Measurements from ENCODE around the gene MTRFR. TPM values are rescaled to one million over a fixed set of nuclear protein-coding genes. Genes with fewer than 3 reads are reported as not detected.

Gene MTRFR
- total RNA-seq, 1 experiment from 2014 or later, result 21.9 TPM

DNA sequence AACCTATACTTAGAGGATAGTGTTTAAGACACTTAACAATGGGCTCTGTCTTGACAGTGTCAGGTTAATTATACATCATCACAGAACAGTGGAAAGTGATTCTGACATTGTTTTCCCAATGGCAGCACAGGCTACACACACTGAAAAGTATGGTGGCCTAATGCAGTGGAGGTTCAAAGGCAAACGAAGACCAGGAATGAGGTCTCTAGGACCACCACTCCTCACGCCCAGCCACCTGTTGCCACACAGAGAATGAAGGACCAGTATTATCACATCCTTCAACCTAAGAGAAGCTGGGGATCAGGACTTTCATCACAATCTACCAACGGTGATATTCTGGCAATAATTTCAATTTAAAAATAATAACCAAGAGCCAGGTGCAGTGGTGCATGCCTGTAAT lies 73.0 kb downstream of the MTRFR start:
- no peaks in the 10 kb centered on the region for H3K4me1 ChIP-seq (ENCODE audit: insufficient read depth, low read length, poor library complexity, severe bottlenecking)
- DNase-seq (ENCODE audit: low spot score), result no peak
- intact Hi-C loops (cut with micrococcal nuclease; ENCODE audit: unreplicated experiment), result no loop called here
- H3K4me3 ChIP-seq (ENCODE audit: low read depth, low read length, poor library complexity, severe bottlenecking), result no peak overlapping the region
- no peak for TF ChIP-seq EZH2 (IDR thresholded peaks at IDR 0.05; ENCODE audit: borderline replicate concordance, low read depth, low read length, poor library complexity, severe bottlenecking)
- TF ChIP-seq, protein P1, sequence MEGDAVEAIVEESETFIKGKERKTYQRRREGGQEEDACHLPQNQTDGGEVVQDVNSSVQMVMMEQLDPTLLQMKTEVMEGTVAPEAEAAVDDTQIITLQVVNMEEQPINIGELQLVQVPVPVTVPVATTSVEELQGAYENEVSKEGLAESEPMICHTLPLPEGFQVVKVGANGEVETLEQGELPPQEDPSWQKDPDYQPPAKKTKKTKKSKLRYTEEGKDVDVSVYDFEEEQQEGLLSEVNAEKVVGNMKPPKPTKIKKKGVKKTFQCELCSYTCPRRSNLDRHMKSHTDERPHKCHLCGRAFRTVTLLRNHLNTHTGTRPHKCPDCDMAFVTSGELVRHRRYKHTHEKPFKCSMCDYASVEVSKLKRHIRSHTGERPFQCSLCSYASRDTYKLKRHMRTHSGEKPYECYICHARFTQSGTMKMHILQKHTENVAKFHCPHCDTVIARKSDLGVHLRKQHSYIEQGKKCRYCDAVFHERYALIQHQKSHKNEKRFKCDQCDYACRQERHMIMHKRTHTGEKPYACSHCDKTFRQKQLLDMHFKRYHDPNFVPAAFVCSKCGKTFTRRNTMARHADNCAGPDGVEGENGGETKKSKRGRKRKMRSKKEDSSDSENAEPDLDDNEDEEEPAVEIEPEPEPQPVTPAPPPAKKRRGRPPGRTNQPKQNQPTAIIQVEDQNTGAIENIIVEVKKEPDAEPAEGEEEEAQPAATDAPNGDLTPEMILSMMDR (conservative IDR thresholded peaks at IDR 0.05; ENCODE audit: low read depth, low read length), result no peak
- no peak overlapping the region for H3K27ac ChIP-seq (ENCODE audit: low read depth, low read length, poor library complexity, severe bottlenecking)
- no peaks in the 10 kb centered on the region for H3K9me3 ChIP-seq (ENCODE audit: low read depth, low read length, poor library complexity, severe bottlenecking)
- H3K36me3 ChIP-seq (ENCODE audit: insufficient read depth, low read length, poor library complexity, severe bottlenecking), result peaks cover 92% of the 10 kb centered on the region
- ChIA-PET CTCF (no interaction called here), POLR2A (ENCODE audit: low non-redundant PET) (no interaction called here)
- BruUV-seq (replicated peaks), result no TSS peak
- no peaks in the 10 kb centered on the region for H3K27me3 ChIP-seq (replicated peaks; ENCODE audit: insufficient read depth, low read depth, low read length, poor library complexity)

Other genes with a start within 250 kb of the MTRFR start
- gene PITPNM2, start 82.3 kb upstream of the MTRFR start, total RNA-seq (2021), result 6.4 and 8.9 TPM in 2 replicates
- 80.8 and 95.7 TPM in 2 replicates for gene MPHOSPH9, start 295 bp upstream of the MTRFR start, total RNA-seq (2021)
- gene CDK2AP1, start 38.4 kb downstream of the MTRFR start, total RNA-seq (2021), result 136 and 140 TPM in 2 replicates
- gene SBNO1, start 131.4 kb downstream of the MTRFR start, total RNA-seq (2021), result 54.9 and 58.6 TPM in 2 replicates
- 98.6 and 104 TPM in 2 replicates for gene KMT5A, start 150.7 kb downstream of the MTRFR start, total RNA-seq (2021)
- gene RILPL2, start 203.2 kb downstream of the MTRFR start, total RNA-seq (2021), result 1.7 and 1.9 TPM in 2 replicates
- 19.1 and 20.6 TPM in 2 replicates for gene SNRNP35, start 224.7 kb downstream of the MTRFR start, total RNA-seq (2021)

All from A673 (cell line).